ENCODE results near the gene NFATC2.

GRCh38 chr20:51444922-51445438 is 97.5 kb downstream of the NFATC2 start:
- TF ChIP-seq, protein P1, sequence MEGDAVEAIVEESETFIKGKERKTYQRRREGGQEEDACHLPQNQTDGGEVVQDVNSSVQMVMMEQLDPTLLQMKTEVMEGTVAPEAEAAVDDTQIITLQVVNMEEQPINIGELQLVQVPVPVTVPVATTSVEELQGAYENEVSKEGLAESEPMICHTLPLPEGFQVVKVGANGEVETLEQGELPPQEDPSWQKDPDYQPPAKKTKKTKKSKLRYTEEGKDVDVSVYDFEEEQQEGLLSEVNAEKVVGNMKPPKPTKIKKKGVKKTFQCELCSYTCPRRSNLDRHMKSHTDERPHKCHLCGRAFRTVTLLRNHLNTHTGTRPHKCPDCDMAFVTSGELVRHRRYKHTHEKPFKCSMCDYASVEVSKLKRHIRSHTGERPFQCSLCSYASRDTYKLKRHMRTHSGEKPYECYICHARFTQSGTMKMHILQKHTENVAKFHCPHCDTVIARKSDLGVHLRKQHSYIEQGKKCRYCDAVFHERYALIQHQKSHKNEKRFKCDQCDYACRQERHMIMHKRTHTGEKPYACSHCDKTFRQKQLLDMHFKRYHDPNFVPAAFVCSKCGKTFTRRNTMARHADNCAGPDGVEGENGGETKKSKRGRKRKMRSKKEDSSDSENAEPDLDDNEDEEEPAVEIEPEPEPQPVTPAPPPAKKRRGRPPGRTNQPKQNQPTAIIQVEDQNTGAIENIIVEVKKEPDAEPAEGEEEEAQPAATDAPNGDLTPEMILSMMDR (IDR thresholded peaks at IDR 0.05): no peak
- no peak for TF ChIP-seq POLR2A (IDR thresholded peaks at IDR 0.05)
- no peak for TF ChIP-seq EP300 (IDR thresholded peaks at IDR 0.05)
